ENCODE data around the gene SPNS1.

SPNS1 gene

DNA sequence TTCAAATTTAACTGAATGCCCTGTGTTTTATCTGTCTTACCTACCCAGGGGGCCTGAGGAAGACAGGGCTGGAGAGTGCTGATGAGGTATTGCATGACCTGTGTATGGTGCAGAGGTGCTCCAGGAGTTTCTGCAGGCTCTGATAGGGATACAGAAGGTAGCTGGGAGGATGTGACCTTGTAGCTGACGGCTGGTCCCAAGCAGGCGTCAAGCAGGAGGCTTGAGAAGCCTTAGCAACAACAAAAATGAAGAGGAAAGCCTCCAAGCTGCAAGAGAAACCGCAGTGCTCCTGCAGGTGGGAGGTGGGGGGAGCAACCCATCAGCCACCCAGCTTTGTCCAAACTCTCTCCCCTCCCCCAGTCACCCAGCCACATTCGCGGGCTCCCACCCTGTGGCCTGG, 50.6 kb downstream of the SPNS1 start:
- no peak for DNase-seq (ENCODE audit: low read depth in 2 of 3, low spot score in 1 of 3)

- DNase-seq (ENCODE audit: low read depth in 2 of 3, low spot score in 1 of 3), result no peak
Measured at GRCh38 chr16:29025735-29026134, 51.2 kb downstream of the SPNS1 start.

DNA sequence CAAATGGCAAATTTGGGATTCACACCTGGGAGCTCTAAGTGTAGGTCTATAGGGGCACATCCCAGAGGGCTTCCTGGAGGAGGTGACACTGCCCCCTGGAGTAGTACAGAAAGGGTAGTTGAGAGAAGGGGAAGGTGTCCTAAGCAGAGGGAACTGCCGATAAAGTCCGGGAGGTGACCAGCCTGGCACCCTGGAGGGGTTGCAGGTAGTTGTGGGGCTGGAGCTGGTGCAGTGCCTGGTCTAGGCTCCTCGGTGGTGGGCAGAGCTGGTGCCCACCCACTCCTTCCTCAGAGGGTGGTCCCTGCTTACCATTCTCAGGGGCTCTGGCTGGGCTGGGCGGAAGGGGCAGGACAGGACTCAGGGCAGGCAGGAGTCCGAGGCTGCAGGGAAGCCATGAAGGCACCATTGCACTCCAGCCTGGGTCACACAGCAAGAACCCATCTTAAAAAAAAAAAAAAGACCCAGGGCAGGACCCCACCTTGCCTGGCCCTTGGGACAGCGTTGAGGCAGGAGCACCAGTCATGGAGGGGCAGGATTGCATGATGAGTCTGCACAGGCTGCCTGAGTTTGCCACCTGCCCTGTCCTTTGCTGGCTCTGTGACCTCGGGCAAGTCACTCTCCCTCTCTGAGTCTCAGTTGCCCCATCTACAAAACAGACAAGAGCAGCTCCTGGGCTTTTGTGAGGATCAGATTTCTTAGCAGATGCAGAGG, 54.0 kb downstream of the SPNS1 start:
- no peak for DNase-seq (ENCODE audit: low read depth in 2 of 3, low spot score in 1 of 3)

- DNase-seq (ENCODE audit: low read depth in 2 of 3, low spot score in 1 of 3), result peak; percentile 88
Measured at GRCh38 chr16:29029168-29029994, 54.8 kb downstream of the SPNS1 start.

- DNase-seq (ENCODE audit: low read depth in 2 of 3, low spot score in 1 of 3), result no peak
Measured at GRCh38 chr16:29030086-29030840, 55.7 kb downstream of the SPNS1 start.

All from stimulated activated CD4-positive, alpha-beta T cell treated with anti-CD3 and anti-CD28 coated beads, Interleukin-12 subunit alpha, Interleukin-12 subunit beta, amount 100 ng/mL, for 48 hours (primary cell).